ENCODE results near the gene KNDC1. TPM values are rescaled to one million over a fixed set of nuclear protein-coding genes. Genes with fewer than 3 reads are reported as not detected.

Gene KNDC1
- total and polyA plus RNA-seq, 2 of the 4 experiments (the other 2 are of a cell fraction), result 0.18 to 1.1 TPM

DNA sequence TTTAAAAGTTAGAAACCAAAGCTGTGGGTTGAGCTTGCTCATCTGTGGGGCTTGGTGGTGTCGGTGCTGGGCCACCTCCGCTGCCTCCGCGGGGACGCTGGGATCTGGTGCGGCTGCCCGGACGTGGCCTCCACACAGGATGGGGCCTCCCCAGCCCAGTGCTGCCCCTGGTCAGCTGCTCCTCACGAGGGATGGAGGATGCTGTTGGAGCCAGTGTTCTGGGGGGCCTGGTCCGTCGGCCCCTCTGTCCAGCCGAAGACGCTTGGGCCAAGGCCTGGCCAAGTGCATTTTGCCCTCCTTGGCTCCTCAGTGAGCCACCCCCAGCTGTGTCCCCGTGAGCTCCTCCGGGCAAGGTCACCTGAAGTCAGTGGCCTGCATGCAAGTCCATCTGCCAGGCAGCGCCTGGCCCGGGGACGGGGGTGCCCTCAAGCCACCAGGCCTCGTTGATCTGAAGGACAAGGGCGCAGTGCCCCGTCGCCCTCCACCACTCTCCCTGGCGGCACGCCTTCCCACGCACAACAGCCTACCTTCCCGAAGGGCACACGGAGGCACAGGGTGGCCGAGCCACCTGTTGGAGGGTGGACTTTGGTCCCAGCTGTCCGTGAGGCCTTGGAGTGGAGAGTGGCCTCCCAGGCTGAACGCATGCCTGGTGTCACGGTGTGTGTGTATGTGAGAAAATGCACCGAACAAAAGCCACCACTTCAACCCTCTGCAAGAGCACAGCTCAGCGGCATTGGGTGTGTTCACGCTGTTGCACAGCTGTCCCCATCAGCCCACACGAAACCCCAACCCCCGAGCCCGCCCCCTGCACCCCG lies 27.3 kb downstream of the KNDC1 start:
- Histone ChIP-seq H2AK9ac (replicated peaks; ENCODE audit: low read depth, low read length, poor library complexity) (no peak overlapping the region), H3K4ac (ENCODE audit: low read depth, low read length) (no peak overlapping the region), H4K5ac (ENCODE audit: low read depth, low read length) (no peak overlapping the region), H3K4me1 (ENCODE audit: control insufficient read depth, insufficient read depth, low read length) (no peaks in the 10 kb centered on the region), H3K18ac (ENCODE audit: low read depth, low read length) (no peak overlapping the region), H2BK20ac (ENCODE audit: low read depth, low read length) (no peak overlapping the region), H3K4me3 (ENCODE audit: insufficient read depth, low read depth, low read length) (no peak overlapping the region), H3K79me1 (ENCODE audit: low read depth in 1 of 2, low read length in 2 of 2) (no peaks in the 10 kb centered on the region), H3K27ac (ENCODE audit: insufficient read depth, low read length) (no peak overlapping the region), H2BK15ac (ENCODE audit: low read depth, low read length) (no peak overlapping the region), H3K9ac (ENCODE audit: low read depth, low read length) (no peak overlapping the region), H3K56ac (ENCODE audit: extremely low read depth, insufficient read depth, low read length) (no peak overlapping the region), H3K14ac (replicated peaks; ENCODE audit: low read depth, low read length) (no peak overlapping the region), H3K27me3 (ENCODE audit: control insufficient read depth, insufficient read depth, low read length) (no peaks in the 10 kb centered on the region), H2BK120ac (ENCODE audit: low read depth, low read length) (no peak overlapping the region), H3K36me3 (ENCODE audit: control insufficient read depth, insufficient read depth, low read length) (peaks cover 2% of the 10 kb centered on the region), H3K23ac (ENCODE audit: low read depth, low read length) (no peak overlapping the region), H3K9me1 (ENCODE audit: insufficient read depth, low read length) (no peaks in the 10 kb centered on the region), H4K8ac (ENCODE audit: low read depth in 2 of 2, low read length in 2 of 2) (no peak overlapping the region), H2BK5ac (ENCODE audit: low read depth, low read length, poor library complexity, severe bottlenecking) (no peak overlapping the region), H3K9me3 (ENCODE audit: control insufficient read depth, insufficient read depth, low read length) (peaks cover 4% of the 10 kb centered on the region; the same call in 1 of the 2 replicates), H2AK5ac (ENCODE audit: low read depth, low read length) (no peak overlapping the region), H2AFZ (replicated peaks; ENCODE audit: low read length, poor library complexity) (peak overlapping the region; percentile 14), H3K4me2 (ENCODE audit: low read depth, low read length) (no peak overlapping the region), H4K20me1 (ENCODE audit: insufficient read depth, low read length) (no peaks in the 10 kb centered on the region), H4K91ac (ENCODE audit: insufficient read depth, low read depth, low read length) (no peak overlapping the region)
- no TSS peak for BruUV-seq (replicated peaks)
- dilution Hi-C loops (cut with HindIII; ENCODE audit: low sequenced_read_pairs, unreplicated experiment) (no loop called here), in situ Hi-C loops (cut with MboI; ENCODE audit: low sequenced_read_pairs) (no loop called here), intact Hi-C loops (cut with micrococcal nuclease) (no loop called here)
- TF ChIP-seq MAZ (IDR thresholded peaks at IDR 0.05; ENCODE audit: borderline replicate concordance, low read depth, low read length), result no peak
- no peak for TF ChIP-seq RAD21 (IDR thresholded peaks at IDR 0.05; ENCODE audit: low read length)
- ChIA-PET POLR2A (ENCODE audit: unreplicated experiment) (no interaction called here), CTCF (no interaction called here)
- WGBS, 2 experiments (ENCODE audit: extremely low coverage in 2 of 2, insufficient read length in 1 of 2), result 70% methylated on average over 2 of the region's 38 CpGs; no CpG with 5 or more reads in 1 of the 2 experiments
- no peak for DNase-seq
- no peak for ATAC-seq (ENCODE audit: low read depth)
